ENCODE data around the gene TMPRSS7.

TMPRSS7 gene

GRCh38 chr3:112004187-112004586 lies 30.3 kb upstream of the TMPRSS7 start:
- TF ChIP-seq CTCF (IDR thresholded peaks at IDR 0.05; ENCODE audit: extremely low read depth, insufficient read depth, missing control alignments) = no peak
- DNase-seq (ENCODE audit: low spot score) = no peak
- in situ Hi-C loops (cut with MboI; ENCODE audit: low pct_unique_long_range_greater_than_20kb, low sequenced_read_pairs, unreplicated experiment) = no loop called here

- no peak for TF ChIP-seq CTCF (IDR thresholded peaks at IDR 0.05; ENCODE audit: extremely low read depth, insufficient read depth, missing control alignments)
- in situ Hi-C loops (cut with MboI; ENCODE audit: low pct_unique_long_range_greater_than_20kb, low sequenced_read_pairs, unreplicated experiment) = no loop called here
- DNase-seq (ENCODE audit: low spot score) = no peak
Observed at GRCh38 chr3:112004669-112005068, 29.9 kb upstream of the TMPRSS7 start.

- no peak for DNase-seq (ENCODE audit: low spot score)
- in situ Hi-C loops (cut with MboI; ENCODE audit: low pct_unique_long_range_greater_than_20kb, low sequenced_read_pairs, unreplicated experiment) = no loop called here
Observed at GRCh38 chr3:112005091-112005672, 29.4 kb upstream of the TMPRSS7 start.

GRCh38 chr3:112007633-112008032 lies 26.9 kb upstream of the TMPRSS7 start:
- DNase-seq (ENCODE audit: low spot score) = no peak
- in situ Hi-C loops (cut with MboI; ENCODE audit: low pct_unique_long_range_greater_than_20kb, low sequenced_read_pairs, unreplicated experiment) = no loop called here
- TF ChIP-seq CTCF (IDR thresholded peaks at IDR 0.05; ENCODE audit: extremely low read depth, insufficient read depth, missing control alignments) = no peak

More at GRCh38 chr3:112005091-112005672, 29.4 kb upstream of the TMPRSS7 start:
- TF ChIP-seq CTCF (IDR thresholded peaks at IDR 0.05; ENCODE audit: extremely low read depth, insufficient read depth, missing control alignments) = no peak

GRCh38 chr3:112009670-112010069 lies 24.9 kb upstream of the TMPRSS7 start:
- in situ Hi-C loops (cut with MboI; ENCODE audit: low pct_unique_long_range_greater_than_20kb, low sequenced_read_pairs, unreplicated experiment) = no loop called here
- no peak for DNase-seq (ENCODE audit: low spot score)
- no peak for TF ChIP-seq CTCF (IDR thresholded peaks at IDR 0.05; ENCODE audit: extremely low read depth, insufficient read depth, missing control alignments)

GRCh38 chr3:112010636-112011035 lies 23.9 kb upstream of the TMPRSS7 start:
- no peak for TF ChIP-seq CTCF (IDR thresholded peaks at IDR 0.05; ENCODE audit: extremely low read depth, insufficient read depth, missing control alignments)
- in situ Hi-C loops (cut with MboI; ENCODE audit: low pct_unique_long_range_greater_than_20kb, low sequenced_read_pairs, unreplicated experiment) = no loop called here
- DNase-seq (ENCODE audit: low spot score) = no peak

Data from GM13977 (cell line).